Urinary bladder (tissue), 4 donors: ENCODE results near the gene GTF2A1. TPM values are rescaled to one million over a fixed set of nuclear protein-coding genes. Genes with fewer than 3 reads are reported as not detected.
"Not testable (repeated sequence)": the region's sequence is repeated elsewhere in the genome, so short reads cannot be mapped to it uniquely, and the experiment has no call there.

Experiments
- DNase-seq: peaks from one replicate; pipeline ENCODE4 v3.0.0-alpha.2; 2015; ENCODE audit errors: extremely low spot score
- H3K27ac ChIP-seq: one replicate; pipeline ENCODE4 v1.5.1; 2013; ENCODE audit warnings: low read depth, mild to moderate bottlenecking, moderate library complexity
- H3K36me3 ChIP-seq: one replicate; pipeline ENCODE4 v1.6.1; 2013; ENCODE audit warnings: mild to moderate bottlenecking, moderate library complexity; ENCODE audit not compliant: insufficient read depth
- H3K4me1 ChIP-seq: one replicate; pipeline ENCODE4 v1.6.1; 2013; ENCODE audit warnings: mild to moderate bottlenecking, moderate library complexity; ENCODE audit not compliant: insufficient read depth
- H3K4me3 ChIP-seq: one replicate; pipeline ENCODE4 v1.5.1; 2013; ENCODE audit warnings: low read depth, low read length
- WGBS: extraction: QIAGEN DNeasy Blood & Tissue Kit; methylation state at CpG from one replicate; pipeline ENCODE4 v1.1.7; 2013; 5-methylcytosine and 5-hydroxymethylcytosine counted together
- polyA plus RNA-seq: library from polyadenylated mRNA; stranded (reverse); fragments of 200-250 nt; gene quantifications from one replicate; pipeline ENCODE4 v1.2.3, GENCODE V29; 2013
- total RNA-seq: library from RNA; depleted of rRNA; stranded (reverse); fragments of >200 nt; gene quantifications from one replicate; pipeline ENCODE4 v1.2.3, GENCODE V29; 2014
- donor health status: healthy with polysubstance abuse.
- donor health status: healthy.

GTF2A1 gene
- total and polyA plus RNA-seq, 2 donors: 12.7 to 44.7 TPM

DNA sequence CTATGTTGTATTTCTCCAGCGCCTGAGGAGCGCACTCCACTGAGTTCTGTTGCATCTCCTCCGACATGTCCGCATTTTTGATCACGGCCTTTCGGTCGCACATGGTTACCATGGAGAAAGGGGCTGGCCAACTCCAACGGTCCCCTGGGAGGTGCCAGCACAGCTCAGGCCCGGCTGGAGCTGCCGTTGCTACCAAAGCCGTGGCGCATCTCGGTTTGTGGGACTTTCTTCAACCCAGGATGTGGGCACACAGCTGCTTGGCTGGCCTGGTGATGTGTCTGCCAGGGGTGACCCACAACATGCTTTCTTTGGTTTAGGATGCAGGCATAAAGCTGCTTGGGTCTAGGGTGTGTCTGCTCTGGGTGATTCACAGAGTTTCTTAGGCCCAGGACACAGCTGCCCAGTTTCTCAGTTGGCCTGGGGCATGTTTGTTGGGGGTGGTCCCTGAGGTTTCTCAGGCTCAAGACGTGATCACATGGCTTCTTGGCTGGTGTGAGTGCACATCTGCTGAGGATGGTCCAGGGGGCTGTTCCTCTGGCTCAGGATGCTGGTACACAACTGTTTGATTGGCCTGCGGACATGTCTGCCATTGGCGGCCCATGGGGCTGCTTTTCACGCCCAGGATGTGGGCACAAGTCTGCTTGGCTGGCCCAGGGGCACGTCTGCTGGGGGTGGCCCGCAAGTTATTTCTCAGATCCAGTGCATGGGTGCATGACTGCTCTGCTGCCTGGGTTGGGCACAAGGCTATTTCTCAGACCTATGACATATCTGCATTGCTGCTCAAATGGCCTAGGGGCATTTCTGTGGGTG, 25.9 kb upstream of the GTF2A1 start:
- Histone ChIP-seq H3K36me3 (no peaks in the 10 kb centered on the region), H3K4me3 (no peak overlapping the region), H3K27ac (no peak overlapping the region), H3K4me1 (no peaks in the 10 kb centered on the region)
- WGBS: 86% methylated on average over 19 of the region's 19 CpGs
- no peak for DNase-seq

DNA sequence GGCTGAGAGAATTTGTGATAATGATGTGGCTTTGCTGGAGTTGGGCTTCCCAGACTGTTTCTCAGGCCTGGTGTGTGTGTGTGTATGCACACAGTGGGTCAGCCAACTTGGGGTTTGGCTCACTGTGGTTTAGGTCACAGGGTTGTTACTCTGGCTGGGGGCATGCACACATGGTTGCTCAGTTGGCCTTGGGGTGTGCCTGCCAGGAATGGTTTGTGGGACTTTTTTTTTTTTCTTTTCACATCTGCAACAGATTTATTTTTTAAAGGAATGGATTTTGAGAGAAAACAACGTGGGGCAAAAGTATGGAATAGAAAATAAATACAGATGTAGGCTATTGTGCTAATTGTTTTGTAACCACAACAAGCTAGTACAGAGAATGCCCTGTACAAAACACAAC, 25.0 kb upstream of the GTF2A1 start:
- Histone ChIP-seq H3K36me3 (no peaks in the 10 kb centered on the region), H3K27ac (no peak overlapping the region), H3K4me1 (no peaks in the 10 kb centered on the region), H3K4me3 (no peak overlapping the region)
- DNase-seq: no peak
- 48% methylated on average over 1 of the region's 1 CpG for WGBS

DNA sequence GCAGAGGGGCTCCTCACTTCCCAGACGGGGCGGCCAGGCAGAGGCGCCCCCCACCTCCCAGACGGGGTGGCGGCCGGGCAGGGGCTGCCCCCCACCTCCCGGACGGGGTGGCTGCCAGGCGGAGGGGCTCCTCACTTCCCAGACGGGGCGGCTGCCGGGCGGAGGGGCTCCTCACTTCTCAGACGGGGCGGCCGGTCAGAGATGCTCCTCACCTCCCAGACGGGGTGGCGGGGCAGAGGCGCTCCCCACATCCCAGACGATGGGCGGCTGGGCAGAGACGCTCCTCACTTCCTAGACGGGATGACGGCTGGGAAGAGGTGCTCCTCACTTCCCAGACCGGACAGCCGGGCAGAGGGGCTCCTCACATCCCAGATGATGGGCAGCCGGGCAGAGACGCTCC, 23.7 kb upstream of the GTF2A1 start:
- 93% methylated on average over 28 of the region's 28 CpGs for WGBS
- H3K27ac ChIP-seq, H3K4me1 ChIP-seq, H3K36me3 ChIP-seq, DNase-seq, H3K4me3 ChIP-seq: not testable (repeated sequence)

DNA sequence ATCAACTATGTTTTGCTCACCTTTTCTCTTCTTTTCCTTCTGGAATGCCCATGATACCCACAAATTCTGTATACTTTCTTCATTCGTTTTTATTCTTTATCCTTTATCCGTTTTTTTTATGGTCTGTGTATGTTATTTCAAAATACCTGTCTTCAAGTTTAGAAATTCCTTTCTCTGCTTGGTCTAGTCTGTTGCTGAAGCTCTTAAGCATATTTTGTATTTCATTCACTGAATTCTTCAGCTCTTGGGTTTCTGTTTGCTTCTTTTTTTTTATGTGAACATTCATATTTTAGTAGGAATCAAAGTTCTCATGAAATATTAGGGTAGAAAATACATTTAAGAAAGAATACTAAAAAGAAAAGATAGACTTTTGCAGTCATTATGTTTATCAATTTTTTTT, 22.7 kb upstream of the GTF2A1 start:
- Histone ChIP-seq H3K27ac (no peak overlapping the region), H3K36me3 (no peaks in the 10 kb centered on the region), H3K4me1 (no peaks in the 10 kb centered on the region), H3K4me3 (no peak overlapping the region)
- WGBS: 65% methylated on average over 2 of the region's 2 CpGs
- no peak for DNase-seq

DNA sequence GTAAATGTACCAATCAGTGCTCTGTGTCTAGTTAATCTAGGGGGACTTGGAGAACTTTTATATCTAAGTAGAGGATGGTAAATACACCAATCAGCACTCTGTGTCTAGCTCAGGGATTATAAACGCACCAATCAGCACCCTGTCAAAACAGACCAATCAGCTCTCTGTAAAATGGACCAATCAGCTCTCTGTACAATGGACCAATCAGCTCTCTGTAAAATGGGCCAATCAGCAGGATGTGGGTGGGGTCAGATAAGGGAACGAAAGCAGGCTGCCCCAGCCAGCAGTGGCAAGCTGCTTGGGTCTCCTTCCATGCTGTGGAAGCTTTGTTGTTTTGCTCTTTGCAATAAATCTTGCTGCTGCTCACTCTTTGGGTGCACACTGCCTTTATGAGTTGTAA, 16.1 kb upstream of the GTF2A1 start:
- not testable (repeated sequence) for H3K4me3 ChIP-seq, DNase-seq, H3K4me1 ChIP-seq, H3K36me3 ChIP-seq, H3K27ac ChIP-seq
- 73% methylated on average over 2 of the region's 2 CpGs for WGBS

DNA sequence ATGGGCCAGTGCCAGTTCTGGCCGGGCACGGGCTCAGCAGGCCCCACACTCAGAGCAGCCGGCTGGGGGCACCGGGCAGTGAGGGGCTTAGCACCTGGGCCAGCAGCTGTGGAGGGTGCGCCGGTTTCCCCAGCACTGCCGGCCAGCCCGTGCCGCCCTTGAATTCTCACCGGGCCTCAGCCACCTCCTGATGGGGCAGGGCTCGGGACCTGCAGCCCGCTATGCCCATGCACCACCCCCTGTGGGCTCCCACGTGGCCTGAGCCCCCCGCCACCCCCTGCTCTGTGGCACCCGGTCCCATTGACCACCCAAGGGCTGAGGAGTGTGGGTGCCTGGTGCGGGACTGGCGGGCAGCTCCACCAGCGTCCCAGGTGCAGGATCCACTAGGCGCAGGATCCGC, 15.4 kb upstream of the GTF2A1 start:
- DNase-seq: no peak
- WGBS: 96% methylated on average over 20 of the region's 20 CpGs
- no peaks in the 10 kb centered on the region for H3K4me1 ChIP-seq
- H3K4me3 ChIP-seq: no peak overlapping the region
- H3K27ac ChIP-seq: no peak overlapping the region
- H3K36me3 ChIP-seq: no peaks in the 10 kb centered on the region

DNA sequence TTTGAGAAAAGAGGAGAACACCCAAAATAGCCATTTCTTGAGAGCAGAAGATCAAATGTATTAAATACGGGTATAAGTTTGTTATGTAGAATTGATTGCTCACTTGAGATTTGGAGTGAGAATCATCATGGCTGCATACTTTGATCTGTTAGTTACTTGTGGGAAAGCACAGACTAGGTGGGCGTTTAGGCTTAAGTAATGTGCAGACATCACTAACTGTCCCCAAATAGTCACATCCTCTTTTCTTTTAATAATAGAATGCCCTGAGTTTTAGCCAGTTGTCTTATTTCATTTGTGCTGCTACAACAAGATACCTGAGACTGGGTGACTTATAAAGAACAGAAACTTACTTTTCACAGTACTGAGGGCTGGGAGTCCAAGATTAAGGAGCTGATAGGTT, 14.3 kb upstream of the GTF2A1 start:
- Histone ChIP-seq H3K27ac (no peak overlapping the region), H3K4me1 (no peaks in the 10 kb centered on the region), H3K36me3 (no peaks in the 10 kb centered on the region), H3K4me3 (no peak overlapping the region)
- no peak for DNase-seq
- 64% methylated on average over 2 of the region's 2 CpGs for WGBS

DNA sequence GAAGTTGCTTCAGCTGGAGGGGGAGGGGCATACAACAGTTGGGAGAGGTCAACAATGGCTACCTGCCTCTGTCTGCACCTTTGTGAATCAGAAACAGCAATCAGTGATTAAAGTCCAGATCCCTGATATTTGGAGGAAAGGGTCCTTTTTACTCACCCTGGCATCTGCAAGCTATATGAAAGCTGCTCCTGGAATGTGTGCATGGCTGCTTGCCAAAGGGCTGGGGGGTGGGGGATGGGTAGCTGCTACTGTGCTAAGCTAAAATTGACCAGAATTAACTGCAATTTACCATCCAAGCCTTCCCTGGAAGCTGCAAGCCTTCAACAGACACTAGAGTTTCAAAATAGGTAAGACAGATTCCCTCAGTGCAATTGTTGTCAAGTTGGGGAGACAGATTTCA, 13.5 kb upstream of the GTF2A1 start:
- DNase-seq: no peak

DNA sequence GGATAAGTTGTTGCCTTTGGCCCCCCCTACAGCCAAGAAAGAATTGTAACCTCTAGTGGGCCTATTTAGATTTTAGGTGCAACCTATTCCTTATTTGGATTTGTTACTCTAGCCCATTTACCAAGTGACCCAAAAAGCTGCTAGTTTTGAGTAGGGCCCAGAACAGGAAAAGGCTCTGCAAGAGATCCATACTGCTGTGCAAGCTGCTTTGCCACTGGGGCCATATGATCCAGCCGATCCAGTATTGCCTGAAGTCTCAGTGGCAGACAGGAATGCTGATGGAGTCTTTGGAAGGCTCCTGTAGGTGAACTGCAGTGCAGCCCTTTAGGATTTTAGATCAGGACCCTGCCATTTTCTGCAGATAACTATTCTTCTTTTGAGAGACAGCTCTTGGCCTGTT, 12.9 kb upstream of the GTF2A1 start:
- no peaks in the 10 kb centered on the region for H3K4me1 ChIP-seq
- H3K27ac ChIP-seq: no peak overlapping the region
- H3K36me3 ChIP-seq: no peaks in the 10 kb centered on the region
- DNase-seq: no peak
- no peak overlapping the region for H3K4me3 ChIP-seq
- 86% methylated on average over 1 of the region's 1 CpG for WGBS

More for the DNA sequence above, 13.5 kb upstream of the GTF2A1 start:
- H3K4me1 ChIP-seq: no peaks in the 10 kb centered on the region
- no peaks in the 10 kb centered on the region for H3K36me3 ChIP-seq
- H3K27ac ChIP-seq: no peak overlapping the region
- H3K4me3 ChIP-seq: no peak overlapping the region

DNA sequence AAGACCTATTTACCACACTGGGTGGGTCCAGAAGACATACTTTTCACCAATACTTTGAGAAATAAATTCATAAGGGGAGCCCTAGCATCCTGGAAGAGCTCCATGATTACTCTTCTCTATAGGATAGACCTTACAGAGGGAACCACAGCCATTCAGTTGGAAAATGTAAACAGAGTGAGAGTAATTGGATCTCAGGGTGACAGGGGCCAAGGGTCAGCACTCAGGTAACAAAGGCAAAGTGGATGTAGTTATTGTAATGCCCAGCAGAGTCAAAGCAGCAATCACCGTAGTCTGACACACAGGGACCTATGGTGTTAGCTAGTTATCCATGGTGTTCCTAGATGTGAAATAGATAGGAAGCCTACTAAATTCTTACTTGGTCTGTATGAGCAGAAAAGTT, 10.8 kb upstream of the GTF2A1 start:
- H3K27ac ChIP-seq: no peak overlapping the region
- no peak for DNase-seq
- no peak overlapping the region for H3K4me3 ChIP-seq
- 82% methylated on average over 1 of the region's 1 CpG for WGBS
- H3K4me1 ChIP-seq: no peaks in the 10 kb centered on the region
- no peaks in the 10 kb centered on the region for H3K36me3 ChIP-seq

DNA sequence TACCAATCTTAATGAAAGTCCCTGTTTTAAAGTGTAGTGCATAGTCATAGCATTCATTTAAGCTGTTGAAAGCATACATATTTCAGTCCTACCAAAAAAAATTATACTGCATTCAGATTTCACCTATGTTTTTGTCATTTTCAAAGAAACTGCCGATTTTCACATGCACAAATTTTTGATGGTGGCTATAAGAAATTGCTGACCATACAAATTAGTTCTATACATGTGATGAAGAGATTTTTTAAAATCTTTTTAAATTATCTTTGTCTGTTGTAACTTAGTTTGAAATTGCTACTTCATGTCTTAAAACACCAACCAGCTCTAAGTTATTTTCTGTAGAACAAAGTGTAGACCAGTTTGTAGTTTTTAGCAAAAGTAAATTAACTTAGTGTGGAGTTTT, 3.5 kb upstream of the GTF2A1 start:
- H3K36me3 ChIP-seq: no peaks in the 10 kb centered on the region
- WGBS: 93% methylated on average over 1 of the region's 1 CpG
- H3K27ac ChIP-seq: no peak overlapping the region
- no peak for DNase-seq
- H3K4me3 ChIP-seq: no peak overlapping the region
- H3K4me1 ChIP-seq: no peaks in the 10 kb centered on the region

DNA sequence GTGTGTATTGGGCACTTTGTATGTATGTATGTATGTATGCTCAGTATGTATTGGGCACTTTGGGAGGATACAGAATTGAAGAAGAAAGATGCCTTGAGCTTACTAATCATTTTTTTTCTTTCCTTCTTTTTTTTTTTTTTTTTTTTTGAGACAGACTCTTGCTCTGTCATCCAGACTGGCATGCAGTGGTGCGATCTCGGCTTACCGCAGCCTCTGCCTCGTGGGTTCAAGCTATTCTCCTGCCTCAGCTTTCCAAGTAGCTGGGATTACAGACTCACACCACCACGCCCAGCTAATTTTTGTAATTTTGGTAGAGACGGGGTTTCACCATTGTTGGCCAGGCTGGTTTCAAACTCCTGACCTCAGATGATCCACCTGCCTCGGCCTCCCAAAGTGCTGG, 3.0 kb upstream of the GTF2A1 start:
- H3K4me3 ChIP-seq, H3K36me3 ChIP-seq, DNase-seq, H3K4me1 ChIP-seq, H3K27ac ChIP-seq: not testable (repeated sequence)
- WGBS: 92% methylated on average over 7 of the region's 7 CpGs

DNA sequence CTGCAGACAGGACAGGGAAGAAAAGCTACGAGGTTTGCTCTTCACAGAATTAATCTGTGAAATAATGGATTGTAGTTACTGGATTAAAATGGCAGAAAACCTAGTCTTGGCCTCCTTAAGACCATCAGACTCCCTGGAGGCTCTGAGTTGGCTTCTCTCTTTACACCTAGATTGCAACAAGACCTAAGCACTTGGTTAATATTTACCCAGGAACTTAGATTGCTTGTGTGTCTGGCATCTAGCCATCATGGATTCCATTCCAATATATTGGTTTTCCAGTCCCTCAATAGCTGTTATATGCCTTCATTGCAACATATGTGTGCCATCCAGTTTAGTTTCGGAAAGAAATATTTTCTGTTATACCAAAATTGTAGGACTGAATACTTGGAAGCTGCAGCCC, 1.9 kb upstream of the GTF2A1 start:
- no peaks in the 10 kb centered on the region for H3K4me1 ChIP-seq
- no peak overlapping the region for H3K27ac ChIP-seq
- H3K36me3 ChIP-seq: no peaks in the 10 kb centered on the region
- WGBS: 97% methylated on average over 2 of the region's 2 CpGs
- H3K4me3 ChIP-seq: no peak overlapping the region
- DNase-seq: no peak

DNA sequence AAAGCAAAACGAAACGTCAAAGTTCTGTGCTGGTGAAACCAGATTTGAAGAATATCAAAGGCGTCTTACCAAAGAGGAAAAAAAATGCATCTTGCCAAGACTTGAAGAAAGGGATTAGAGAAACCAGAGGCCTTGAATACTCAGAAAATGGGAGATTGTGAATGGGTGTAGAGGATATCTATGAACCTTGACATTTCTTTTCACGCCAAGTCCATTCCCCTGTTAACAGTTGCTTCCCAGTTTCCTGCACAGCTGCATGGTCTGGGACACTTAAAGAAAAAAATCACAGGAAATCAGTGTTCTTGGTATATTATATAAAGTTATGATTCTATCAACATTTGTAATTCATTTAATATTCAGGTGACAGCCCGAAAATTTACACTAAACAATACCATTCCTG, 1.4 kb upstream of the GTF2A1 start:
- H3K4me3 ChIP-seq: no peak overlapping the region
- no peak overlapping the region for H3K27ac ChIP-seq
- WGBS: 78% methylated on average over 5 of the region's 5 CpGs
- no peaks in the 10 kb centered on the region for H3K4me1 ChIP-seq
- no peak for DNase-seq
- H3K36me3 ChIP-seq: no peaks in the 10 kb centered on the region
